Prostate gland (tissue), 2 donors: ENCODE data around the gene MTG1. TPM values are rescaled to one million over a fixed set of nuclear protein-coding genes. Genes with fewer than 3 reads are reported as not detected.

Source experiments
- DNase-seq: peaks from one replicate; pipeline ENCODE4 v3.0.0-alpha.2; 2019; ENCODE audit warnings: low spot score
- H3K27ac ChIP-seq, 2 donors: fragments of 200-600 bp; sonication (generic); 2 replicates each; pipeline ENCODE4 v1.5.1; 2017 to 2019
- H3K27me3 ChIP-seq: fragments of 200-600 bp; sonication (generic); replicated peaks from 2 replicates; pipeline ENCODE4 v1.5.1; 2019; ENCODE audit not compliant: insufficient read depth
- H3K36me3 ChIP-seq, 2 donors: fragments of 200-600 bp; sonication (generic); 1 replicate in 1 of 2; 2 replicates in 1 of 2; pipeline versions ENCODE4 v1.5.1 to v1.8.1; 2017 to 2019
- H3K4me1 ChIP-seq: fragments of 200-600 bp; sonication (generic); replicated peaks from 2 replicates; pipeline ENCODE4 v1.5.1; 2019
- H3K4me3 ChIP-seq, 2 donors: fragments of 200-600 bp; sonication (generic); 2 replicates each; pipeline ENCODE4 v1.5.1; 2017 to 2019
- H3K9me3 ChIP-seq: fragments of 200-600 bp; sonication (generic); 2 replicates; pipeline ENCODE4 v1.5.1; 2017
- CTCF ChIP-seq, 4 experiments: fragments of 200-600 bp in 2 of 4; fragments of 450-650 bp in 2 of 4; sonication (generic) in 2 of 4; IDR thresholded peaks; 1 replicate in 3 of 4; 2 replicates in 1 of 4; pipeline ENCODE4 v1.5.1; 2016 to 2019; ENCODE audit warnings: antibody characterized with exemption in 4 of 4, mild to moderate bottlenecking in 2 of 4, moderate library complexity in 2 of 4
- POLR2A ChIP-seq: fragments of 450-650 bp; IDR thresholded peaks from one replicate; pipeline ENCODE4 v1.6.1; 2016; ENCODE audit warnings: antibody characterized with exemption, mild to moderate bottlenecking
- POLR2AphosphoS5 ChIP-seq: sonication (generic); formaldehyde crosslinking; IDR thresholded peaks from one replicate; pipeline ENCODE4 v1.6.1; 2017; ENCODE audit warnings: antibody characterized with exemption
- WGBS: methylation state at CpG from one replicate; pipeline ENCODE4 v1.1.5; 2018; 5-methylcytosine and 5-hydroxymethylcytosine counted together
- intact Hi-C: fragments of 100-400 bp; cut with DNase I; formaldehyde crosslinking; loops from one replicate; pipeline ENCODE4 v1.14.2; 2022
- total RNA-seq, 2 donors: library from RNA; depleted of rRNA; stranded (reverse); fragments of >200 nt; gene quantifications; one replicate each; pipeline ENCODE4 v1.1.0, GENCODE V29; 2016

Gene MTG1
- total RNA-seq, 2 donors from 2014 or later, result 26.8 to 67.4 TPM

- Histone ChIP-seq H3K27me3 (no peaks in the 10 kb centered on the region), H3K4me3 (no peak overlapping the region), H3K27ac (no peak overlapping the region), H3K9me3 (no peaks in the 10 kb centered on the region), H3K4me1 (no peaks in the 10 kb centered on the region), H3K36me3 (no peaks in the 10 kb centered on the region)
- WGBS, result 91% methylated on average over 8 of the region's 8 CpGs
- DNase-seq, result no peak
- intact Hi-C loops, result no loop called here
- TF ChIP-seq POLR2A (no peak), CTCF (IDR thresholded peaks at IDR 0.05) (no peak), POLR2AphosphoS5 (no peak)
These were observed 44.8 kb upstream of the MTG1 start for GRCh38 chr10:133349160-133349568.

GRCh38 chr10:133349577-133350011 is 44.4 kb upstream of the MTG1 start:
- 66% methylated on average over 9 of the region's 9 CpGs for WGBS
- Histone ChIP-seq H3K36me3 (no peaks in the 10 kb centered on the region), H3K9me3 (no peaks in the 10 kb centered on the region), H3K27me3 (no peaks in the 10 kb centered on the region), H3K4me1 (no peaks in the 10 kb centered on the region), H3K4me3 (no peak overlapping the region), H3K27ac (no peak overlapping the region)
- DNase-seq, result no peak
- TF ChIP-seq POLR2A, result no peak
- no peak for TF ChIP-seq CTCF (IDR thresholded peaks at IDR 0.05)
- intact Hi-C loops, result no loop called here

- H3K27me3 ChIP-seq, result no peaks in the 10 kb centered on the region
- no peaks in the 10 kb centered on the region for H3K36me3 ChIP-seq
- H3K9me3 ChIP-seq, result no peaks in the 10 kb centered on the region
- 80% methylated on average over 12 of the region's 12 CpGs for WGBS
- no peak overlapping the region for H3K4me3 ChIP-seq
- TF ChIP-seq POLR2A (no peak), CTCF (IDR thresholded peaks at IDR 0.05) (no peak), POLR2AphosphoS5 (no peak)
- H3K27ac ChIP-seq, result no peak overlapping the region
- DNase-seq, result no peak
- intact Hi-C loops, result no loop called here
- H3K4me1 ChIP-seq, result no peaks in the 10 kb centered on the region
These were observed 43.5 kb upstream of the MTG1 start for GRCh38 chr10:133350283-133350949.

GRCh38 chr10:133350950-133351329 is 43.0 kb upstream of the MTG1 start:
- DNase-seq, result no peak
- Histone ChIP-seq H3K9me3 (no peaks in the 10 kb centered on the region), H3K36me3 (no peaks in the 10 kb centered on the region), H3K4me1 (no peaks in the 10 kb centered on the region), H3K4me3 (no peak overlapping the region), H3K27me3 (no peaks in the 10 kb centered on the region), H3K27ac (no peak overlapping the region)
- WGBS, result 57% methylated on average over 12 of the region's 13 CpGs
- intact Hi-C loops, result no loop called here
- TF ChIP-seq CTCF (IDR thresholded peaks at IDR 0.05) (no peak), POLR2A (no peak), POLR2AphosphoS5 (no peak)
